Measurements from ENCODE around the gene KCNG2. TPM values are rescaled to one million over a fixed set of nuclear protein-coding genes. Genes with fewer than 3 reads are reported as not detected.

KCNG2 gene
- total and polyA plus RNA-seq, 2 of the 8 experiments (the other 6 are each of a cell fraction or from before 2014, with no cell fraction given): 0.19 to 0.74 TPM

DNA sequence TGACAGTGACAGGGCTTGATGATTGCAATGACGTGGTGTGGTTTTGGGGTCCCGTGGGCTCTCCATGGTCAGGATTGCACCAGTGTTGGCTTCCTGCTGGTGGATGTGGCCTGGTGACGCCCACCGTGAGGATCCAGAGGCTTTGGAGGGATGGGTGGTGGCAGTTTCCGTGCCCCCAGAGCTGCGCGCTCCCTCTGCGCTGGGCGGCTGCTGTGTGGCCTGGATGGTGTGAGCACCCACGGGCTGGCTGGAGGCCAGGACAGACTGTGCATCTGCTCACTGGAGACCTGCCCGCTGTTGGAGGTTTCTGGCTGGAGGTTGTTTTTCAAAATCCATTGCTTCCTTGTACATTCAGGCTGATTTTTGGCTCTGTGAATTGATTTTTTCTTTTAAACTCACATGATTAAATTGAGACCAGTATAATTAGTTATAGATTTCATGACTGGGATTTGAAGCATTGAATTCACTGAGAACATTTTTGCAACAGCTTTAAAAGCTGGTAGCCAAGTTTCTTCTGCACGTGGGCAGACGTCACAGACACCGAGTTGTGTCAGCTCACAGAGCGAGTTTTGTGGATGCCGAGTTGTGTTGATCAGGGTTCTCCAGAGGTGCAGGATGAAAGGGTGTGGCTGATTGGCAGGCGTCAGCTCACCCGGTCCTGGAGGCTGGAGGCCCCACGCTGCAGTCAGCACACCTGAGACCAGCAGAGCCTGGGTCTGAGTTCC, 72.7 kb downstream of the KCNG2 start:
- TF ChIP-seq JUND (IDR thresholded peaks at IDR 0.05; ENCODE audit: low read length) (no peak), RAD21 (IDR thresholded peaks at IDR 0.05 in 1 of 2, conservative IDR thresholded peaks at IDR 0.05 in 1 of 2; ENCODE audit: low read depth in 2 of 2, low read length in 2 of 2) (no peak), SAP30 (IDR thresholded peaks at IDR 0.05; ENCODE audit: insufficient read depth, insufficient replicate concordance, low read length) (no peak), BACH1 (IDR thresholded peaks at IDR 0.05; ENCODE audit: low read length) (no peak)
- WGBS, 2 experiments (ENCODE audit: extremely low coverage in 1 of 2, insufficient coverage in 1 of 2, insufficient read length in 1 of 2, insufficient replicate concordance in 2 of 2, low coverage in 1 of 2, low lambda C conversion rate in 2 of 2, missing lambda C conversion rate in 1 of 2): 92% methylated on average over 19 of the region's 19 CpGs; no CpG with 5 or more reads in 1 of the 2 experiments
- Histone ChIP-seq H2BK120ac (replicated peaks; ENCODE audit: low read depth, low read length) (no peak overlapping the region), H3K4me2 (ENCODE audit: insufficient read depth in 1 of 2, low read depth in 2 of 2, low read length in 2 of 2) (no peak overlapping the region), H3K79me1 (ENCODE audit: low read depth, low read length) (no peaks in the 10 kb centered on the region), H3K14ac (ENCODE audit: insufficient read length) (no peak overlapping the region), H2AK5ac (ENCODE audit: low read depth, low read length) (no peak overlapping the region), H4K20me1 (replicated peaks in 1 of 2; ENCODE audit: control insufficient read depth in 1 of 2, insufficient read depth in 2 of 2, low read length in 2 of 2) (no peaks in the 10 kb centered on the region), H4K8ac (ENCODE audit: extremely low read depth, insufficient read depth, low read length) (no peak overlapping the region; the same call in 1 of the 2 replicates), H2BK5ac (ENCODE audit: low read depth, low read length) (no peak overlapping the region), H3K4ac (replicated peaks; ENCODE audit: insufficient read length, low read depth, low read length) (no peak overlapping the region), H3K56ac (replicated peaks; ENCODE audit: insufficient read length, low read depth, low read length) (no peak overlapping the region), H4K5ac (ENCODE audit: insufficient read length, low read depth, low read length) (no peak overlapping the region), H2BK15ac (ENCODE audit: low read length) (no peak overlapping the region), H3K9me3 (ENCODE audit: insufficient read depth in 2 of 2, low read depth in 1 of 2, low read length in 1 of 2) (no peaks in the 10 kb centered on the region), H3K4me1 (replicated peaks in 1 of 4; ENCODE audit: control insufficient read depth in 3 of 4, insufficient read depth in 4 of 4, low read length in 3 of 4) (no peaks in the 10 kb centered on the region; a peak in 1 of 7 replicates), H3K79me2 (ENCODE audit: control insufficient read depth in 1 of 2, insufficient read depth in 2 of 2, low read length in 2 of 2) (no peaks in the 10 kb centered on the region), H3K23me2 (ENCODE audit: low read depth, low read length) (peaks cover 8% of the 10 kb centered on the region; the same call in 1 of the 2 replicates), H2BK20ac (ENCODE audit: low read length) (no peak overlapping the region), H3K18ac (ENCODE audit: extremely low read depth, low read length) (no peak overlapping the region; the same call in 1 of the 2 replicates), H3K36me3 (ENCODE audit: control insufficient read depth in 2 of 4, insufficient read depth in 4 of 4, low read length in 3 of 4) (no peaks in the 10 kb centered on the region), H2BK12ac (ENCODE audit: low read depth, low read length) (no peak overlapping the region), H3K23ac (ENCODE audit: insufficient read length) (no peak overlapping the region), H3K4me3 (ENCODE audit: extremely low read depth in 1 of 4, insufficient read depth in 2 of 4, low read depth in 3 of 4, low read length in 4 of 4) (no peak overlapping the region), H3K27me3 (replicated peaks in 1 of 4; ENCODE audit: control insufficient read depth in 3 of 4, extremely low read depth in 1 of 4, insufficient read depth in 3 of 4, low read length in 3 of 4) (no peaks in the 10 kb centered on the region), H3K9ac (replicated peaks in 1 of 4; ENCODE audit: extremely low read depth in 1 of 4, low read depth in 3 of 4, low read length in 3 of 4) (no peak overlapping the region), H3K27ac (ENCODE audit: low read depth, low read length) (no peak overlapping the region), H4K91ac (replicated peaks; ENCODE audit: insufficient read length, low read length) (no peak overlapping the region), H2AFZ (ENCODE audit: low read length) (no peak overlapping the region)
- DNase-seq (ENCODE audit: low read depth in 1 of 2, low spot score in 2 of 2) (no peak), FAIRE-seq (no peak)
- ChIA-PET CTCF (ENCODE audit: partially characterized antibody) (interaction anchor here (0.7 to 1.7 kb wide), 4 partner anchors 13 to 61 kb away, joined by 3 to 4 read pairs (median 4); no protein-coding TSS in a partner anchor), POLR2A (ENCODE audit: partially characterized antibody) (interaction anchor here (0.6 kb wide), 2 partner anchors 25 to 61 kb away, joined by 3 read pairs; no protein-coding TSS in a partner anchor)

All from H1 (cell line).